Measurements from ENCODE around the gene CES4A.

The CES4A gene

GRCh38 chr16:67013823-67014633, 25.6 kb downstream of the CES4A start (continued):
- peak; percentile 85 for TF ChIP-seq ZIC2 (tag by site-specific recombination; IDR thresholded peaks at IDR 0.05)
- TF ChIP-seq ZNF112 (tag by site-specific recombination; IDR thresholded peaks at IDR 0.05), result no peak
- TF ChIP-seq CTCF (tag by site-specific recombination; IDR thresholded peaks at IDR 0.05), result peak; percentile 64
- no peak for TF ChIP-seq GLI4 (tag by site-specific recombination; IDR thresholded peaks at IDR 0.05)
- peak; percentile 58 for TF ChIP-seq ZXDB (tag by site-specific recombination; IDR thresholded peaks at IDR 0.05)
- no peak for TF ChIP-seq MYNN (tag by site-specific recombination; IDR thresholded peaks at IDR 0.05; ENCODE audit: borderline replicate concordance)
- TF ChIP-seq ZSCAN5A (tag by site-specific recombination; IDR thresholded peaks at IDR 0.05), result no peak
- TF ChIP-seq ZNF692 (tag by site-specific recombination; IDR thresholded peaks at IDR 0.05), result peak; percentile 59
- TF ChIP-seq ZNF239 (tag by site-specific recombination; IDR thresholded peaks at IDR 0.05), result no peak
- no peak for TF ChIP-seq BCL6B (tag by site-specific recombination; IDR thresholded peaks at IDR 0.05)
- TF ChIP-seq YY2 (tag by site-specific recombination; IDR thresholded peaks at IDR 0.05), result no peak
- TF ChIP-seq ZSCAN4 (tag by site-specific recombination; IDR thresholded peaks at IDR 0.05), result no peak
- TF ChIP-seq ZBTB48 (tag by site-specific recombination; IDR thresholded peaks at IDR 0.05), result no peak
- peak; percentile 86 for TF ChIP-seq GLIS2 (tag by site-specific recombination; IDR thresholded peaks at IDR 0.05)
- 0 out of 2 replicates have a peak, but pooled peaks have one; percentile 12 for TF ChIP-seq HIC1 (tag by site-specific recombination; IDR thresholded peaks at IDR 0.05)
- TF ChIP-seq ZNF214 (tag by site-specific recombination; IDR thresholded peaks at IDR 0.05; ENCODE audit: borderline replicate concordance), result no peak
- no peak for TF ChIP-seq ZNF610 (tag by site-specific recombination; IDR thresholded peaks at IDR 0.05; ENCODE audit: borderline replicate concordance)
- no peak for TF ChIP-seq ZNF292 (tag by site-specific recombination; IDR thresholded peaks at IDR 0.05; ENCODE audit: borderline replicate concordance, low read depth)
- no peak for TF ChIP-seq ZNF174 (tag by site-specific recombination; IDR thresholded peaks at IDR 0.05)
- no peak for TF ChIP-seq GFI1B (tag by site-specific recombination; IDR thresholded peaks at IDR 0.05)
- no peak for TF ChIP-seq ZNF19 (tag by site-specific recombination; IDR thresholded peaks at IDR 0.05; ENCODE audit: low read depth)
- TF ChIP-seq ZNF530 (tag by site-specific recombination; IDR thresholded peaks at IDR 0.05; ENCODE audit: low read depth), result no peak
- TF ChIP-seq ZNF26 (tag by site-specific recombination; IDR thresholded peaks at IDR 0.05), result no peak
- TF ChIP-seq ZNF169 (tag by site-specific recombination; IDR thresholded peaks at IDR 0.05), result no peak
- TF ChIP-seq ZNF366 (tag by site-specific recombination; conservative IDR thresholded peaks at IDR 0.05), result no peak
- TF ChIP-seq ZFP41 (tag by site-specific recombination; IDR thresholded peaks at IDR 0.05; ENCODE audit: borderline replicate concordance), result no peak
- TF ChIP-seq ZNF701 (tag by site-specific recombination; IDR thresholded peaks at IDR 0.05), result no peak

Data from HEK293 (cell line).